PC-3 (cell line): ENCODE measurements around the gene HNRNPL.

Experiments
- EZH2 ChIP-seq: fragments of 300-600 bp; sonication (generic); IDR thresholded peaks from one replicate; pipeline ENCODE4 v1.6.1; 2017; ENCODE audit warnings: antibody characterized with exemption, mild to moderate bottlenecking, low read length; ENCODE audit not compliant: unreplicated experiment
- TF ChIP-seq, protein P1 (sequence below): fragments of 300-600 bp; sonication (generic); conservative IDR thresholded peaks from 2 replicates; pipeline ENCODE4 v1.5.1; 2017; ENCODE audit warnings: antibody characterized with exemption, low read depth, mild to moderate bottlenecking, low read length

DNA sequence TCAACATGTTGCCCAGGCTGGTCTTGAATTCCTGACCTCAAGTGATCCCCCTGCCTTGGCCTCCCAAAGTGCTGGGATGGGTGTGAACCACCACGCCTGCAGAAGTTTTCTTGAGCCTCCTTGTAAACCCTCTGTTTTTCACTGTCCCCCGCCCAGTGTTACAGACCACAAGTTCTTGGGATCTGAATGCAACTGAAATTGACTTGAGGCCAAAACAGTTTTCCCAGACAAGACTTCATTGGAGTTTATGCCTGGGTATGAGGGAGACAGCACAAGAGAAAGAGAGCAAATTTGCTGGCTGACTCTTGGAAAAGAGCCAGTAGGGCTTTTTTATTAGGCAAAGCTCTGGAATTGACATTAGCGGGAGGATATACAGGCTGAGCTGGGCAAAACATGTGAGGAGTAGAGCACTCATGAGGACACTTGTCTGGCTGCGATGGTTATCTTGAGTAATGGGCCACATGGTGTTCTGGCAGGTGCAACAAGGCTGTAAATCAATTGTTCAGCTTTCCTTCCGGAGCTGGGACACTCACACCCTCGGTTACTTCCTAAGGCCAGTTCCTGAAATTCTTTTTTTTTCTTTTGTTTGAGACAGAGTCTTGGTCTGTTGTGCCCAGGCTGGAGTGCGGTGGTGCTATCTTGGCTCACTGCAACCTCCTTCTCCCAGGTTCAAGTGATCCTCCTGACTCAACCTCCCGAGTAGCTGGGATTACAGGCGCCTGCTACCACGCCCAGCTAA lies 12.7 kb upstream of the HNRNPL start:
- TF ChIP-seq, protein P1, sequence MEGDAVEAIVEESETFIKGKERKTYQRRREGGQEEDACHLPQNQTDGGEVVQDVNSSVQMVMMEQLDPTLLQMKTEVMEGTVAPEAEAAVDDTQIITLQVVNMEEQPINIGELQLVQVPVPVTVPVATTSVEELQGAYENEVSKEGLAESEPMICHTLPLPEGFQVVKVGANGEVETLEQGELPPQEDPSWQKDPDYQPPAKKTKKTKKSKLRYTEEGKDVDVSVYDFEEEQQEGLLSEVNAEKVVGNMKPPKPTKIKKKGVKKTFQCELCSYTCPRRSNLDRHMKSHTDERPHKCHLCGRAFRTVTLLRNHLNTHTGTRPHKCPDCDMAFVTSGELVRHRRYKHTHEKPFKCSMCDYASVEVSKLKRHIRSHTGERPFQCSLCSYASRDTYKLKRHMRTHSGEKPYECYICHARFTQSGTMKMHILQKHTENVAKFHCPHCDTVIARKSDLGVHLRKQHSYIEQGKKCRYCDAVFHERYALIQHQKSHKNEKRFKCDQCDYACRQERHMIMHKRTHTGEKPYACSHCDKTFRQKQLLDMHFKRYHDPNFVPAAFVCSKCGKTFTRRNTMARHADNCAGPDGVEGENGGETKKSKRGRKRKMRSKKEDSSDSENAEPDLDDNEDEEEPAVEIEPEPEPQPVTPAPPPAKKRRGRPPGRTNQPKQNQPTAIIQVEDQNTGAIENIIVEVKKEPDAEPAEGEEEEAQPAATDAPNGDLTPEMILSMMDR = no peak
- TF ChIP-seq EZH2 = no peak
